ENCODE data around the gene PTDSS2.

- TF ChIP-seq CTCF (IDR thresholded peaks at IDR 0.05; ENCODE audit: low read length) (no peak), EZH2 (IDR thresholded peaks at IDR 0.05; ENCODE audit: borderline replicate concordance, low read length) (no peak)
Observed at GRCh38 chr11:537622-538430, 87.7 kb downstream of the PTDSS2 start.
